Adipocyte (in vitro differentiated cells): Measurements from ENCODE around the gene ALDH3A1.

Experiments
- DNase-seq: peaks from one replicate; pipeline ENCODE4 v3.0.0-alpha.2; 2015; ENCODE audit warnings: low read depth
- H3K27me3 ChIP-seq: replicated peaks from 2 replicates; pipeline ENCODE4 v1.7.0; 2013; ENCODE audit warnings: mild to moderate bottlenecking, low read length, moderate library complexity; ENCODE audit not compliant: control insufficient read depth, insufficient read depth
- H3K36me3 ChIP-seq: 2 replicates; pipeline ENCODE4 v1.7.0; 2013; ENCODE audit warnings: low read length, mild to moderate bottlenecking, moderate library complexity; ENCODE audit not compliant: control insufficient read depth, insufficient read depth, severe bottlenecking
- H3K4me1 ChIP-seq: 2 replicates; pipeline ENCODE4 v1.7.0; 2013; ENCODE audit warnings: mild to moderate bottlenecking, low read length, moderate library complexity; ENCODE audit not compliant: control insufficient read depth, insufficient read depth
- H3K4me3 ChIP-seq: 2 replicates; pipeline ENCODE4 v1.7.0; 2013; ENCODE audit warnings: mild to moderate bottlenecking, low read length, moderate library complexity
- H3K9ac ChIP-seq: 2 replicates; pipeline ENCODE4 v1.7.0; 2013; ENCODE audit warnings: mild to moderate bottlenecking, low read length, moderate library complexity
- H3K9me3 ChIP-seq: 2 replicates; pipeline ENCODE4 v1.7.0; 2013; ENCODE audit warnings: mild to moderate bottlenecking, low read length, moderate library complexity; ENCODE audit not compliant: control insufficient read depth

Gene ALDH3A1

GRCh38 chr17:19737305-19738072 lies 10.6 kb downstream of the ALDH3A1 start:
- peaks cover 4% of the 10 kb centered on the region for H3K27me3 ChIP-seq
- no peaks in the 10 kb centered on the region for H3K9me3 ChIP-seq
- H3K36me3 ChIP-seq: no peaks in the 10 kb centered on the region
- H3K4me1 ChIP-seq: no peaks in the 10 kb centered on the region
- DNase-seq: no peak
- no peak overlapping the region for H3K9ac ChIP-seq
- no peak overlapping the region for H3K4me3 ChIP-seq

GRCh38 chr17:19736071-19736470 lies 12.0 kb downstream of the ALDH3A1 start:
- Histone ChIP-seq H3K9ac (no peak overlapping the region), H3K27me3 (no peaks in the 10 kb centered on the region), H3K4me1 (peaks cover 4% of the 10 kb centered on the region), H3K36me3 (no peaks in the 10 kb centered on the region), H3K9me3 (no peaks in the 10 kb centered on the region), H3K4me3 (no peak overlapping the region)
- DNase-seq: no peak

- H3K4me3 ChIP-seq: no peak overlapping the region
- peaks cover 9% of the 10 kb centered on the region for H3K4me1 ChIP-seq
- H3K36me3 ChIP-seq: no peaks in the 10 kb centered on the region
- H3K9me3 ChIP-seq: no peaks in the 10 kb centered on the region
- no peaks in the 10 kb centered on the region for H3K27me3 ChIP-seq
- no peak for DNase-seq
- H3K9ac ChIP-seq: no peak overlapping the region
These were observed 14.1 kb downstream of the ALDH3A1 start for GRCh38 chr17:19733953-19734526.

GRCh38 chr17:19731626-19732025 lies 16.5 kb downstream of the ALDH3A1 start:
- Histone ChIP-seq H3K4me1 (peaks cover 30% of the 10 kb centered on the region), H3K9ac (no peak overlapping the region), H3K36me3 (no peaks in the 10 kb centered on the region), H3K4me3 (no peak overlapping the region), H3K27me3 (no peaks in the 10 kb centered on the region), H3K9me3 (no peaks in the 10 kb centered on the region)
- no peak for DNase-seq

GRCh38 chr17:19730843-19731242 lies 17.3 kb downstream of the ALDH3A1 start:
- DNase-seq: no peak

GRCh38 chr17:19729900-19730299 lies 18.2 kb downstream of the ALDH3A1 start:
- Histone ChIP-seq H3K9ac (no peak overlapping the region), H3K27me3 (no peaks in the 10 kb centered on the region), H3K4me3 (no peak overlapping the region), H3K36me3 (no peaks in the 10 kb centered on the region), H3K9me3 (no peaks in the 10 kb centered on the region), H3K4me1 (peaks cover 32% of the 10 kb centered on the region)
- DNase-seq: no peak

More at GRCh38 chr17:19730843-19731242, 17.3 kb downstream of the ALDH3A1 start:
- Histone ChIP-seq H3K36me3 (no peaks in the 10 kb centered on the region), H3K4me1 (peaks cover 32% of the 10 kb centered on the region), H3K27me3 (no peaks in the 10 kb centered on the region), H3K9ac (no peak overlapping the region), H3K4me3 (no peak overlapping the region), H3K9me3 (no peaks in the 10 kb centered on the region)

GRCh38 chr17:19728084-19728495 lies 20.0 kb downstream of the ALDH3A1 start:
- no peaks in the 10 kb centered on the region for H3K27me3 ChIP-seq
- H3K4me3 ChIP-seq: peak overlapping the region; percentile 20
- peak; percentile 94 for DNase-seq
- H3K4me1 ChIP-seq: peaks cover 40% of the 10 kb centered on the region
- H3K36me3 ChIP-seq: no peaks in the 10 kb centered on the region
- no peaks in the 10 kb centered on the region for H3K9me3 ChIP-seq
- H3K9ac ChIP-seq: peak overlapping the region; percentile 72

- H3K27me3 ChIP-seq: no peaks in the 10 kb centered on the region
- peak overlapping the region; percentile 20 for H3K4me3 ChIP-seq
- peak; percentile 89 for DNase-seq
- no peaks in the 10 kb centered on the region for H3K36me3 ChIP-seq
- peaks cover 40% of the 10 kb centered on the region for H3K4me1 ChIP-seq
- H3K9me3 ChIP-seq: no peaks in the 10 kb centered on the region
- H3K9ac ChIP-seq: peak overlapping the region; percentile 72
These were observed 20.5 kb downstream of the ALDH3A1 start for GRCh38 chr17:19727501-19728078.

GRCh38 chr17:19726631-19727376 lies 21.3 kb downstream of the ALDH3A1 start:
- peak overlapping the region; percentile 26 for H3K4me3 ChIP-seq
- H3K4me1 ChIP-seq: peaks cover 40% of the 10 kb centered on the region
- no peaks in the 10 kb centered on the region for H3K27me3 ChIP-seq
- H3K9me3 ChIP-seq: no peaks in the 10 kb centered on the region
- DNase-seq: no peak
- H3K9ac ChIP-seq: peak overlapping the region; percentile 60
- H3K36me3 ChIP-seq: no peaks in the 10 kb centered on the region

- H3K9ac ChIP-seq: no peak overlapping the region
- H3K36me3 ChIP-seq: no peaks in the 10 kb centered on the region
- H3K4me1 ChIP-seq: peaks cover 31% of the 10 kb centered on the region
- no peak for DNase-seq
- H3K4me3 ChIP-seq: no peak overlapping the region
- H3K27me3 ChIP-seq: peaks cover 2% of the 10 kb centered on the region
- H3K9me3 ChIP-seq: no peaks in the 10 kb centered on the region
These were observed 22.6 kb downstream of the ALDH3A1 start for GRCh38 chr17:19725486-19725885.
